ENCODE results near the gene TACSTD2. TPM values are rescaled to one million over a fixed set of nuclear protein-coding genes. Genes with fewer than 3 reads are reported as not detected.

The TACSTD2 gene
- total and polyA plus RNA-seq, 2 donors (not counting 1 experiment from before 2014, with no cell fraction given) = not detected

GRCh38 chr1:58620926-58621325, 43.9 kb upstream of the TACSTD2 start:
- H3K27ac Mint-ChIP-seq = no peak overlapping the region
- Histone ChIP-seq H2AFZ (ENCODE audit: insufficient read depth, low read depth, low read length, poor library complexity, severe bottlenecking) (no peak overlapping the region), H3K9me3 (ENCODE audit: control extremely low read depth in 1 of 3, control insufficient read depth in 2 of 3, insufficient read depth in 1 of 3, low read length in 2 of 3) (no peaks in the 10 kb centered on the region), H3K9ac (ENCODE audit: low read length) (no peak overlapping the region), H4K20me1 (ENCODE audit: control insufficient read depth, insufficient read depth, low read length, poor library complexity, severe bottlenecking) (no peaks in the 10 kb centered on the region), H3K27ac (ENCODE audit: low read length in 2 of 2) (no peak overlapping the region), H3K4me3 (ENCODE audit: control extremely low read depth in 1 of 5, extremely low read depth in 1 of 5, insufficient read depth in 1 of 5, low read depth in 2 of 5, low read length in 4 of 5) (no peak overlapping the region), H3K36me3 (replicated peaks in 1 of 2; ENCODE audit: control extremely low read depth in 1 of 2, control insufficient read depth in 1 of 2, extremely low read depth in 1 of 2, insufficient read depth in 2 of 2, low read length in 1 of 2) (no peaks in the 10 kb centered on the region), H3K27me3 (replicated peaks in 1 of 4; ENCODE audit: control extremely low read depth in 1 of 4, control insufficient read depth in 3 of 4, insufficient read depth in 4 of 4, low read length in 3 of 4) (no peaks in the 10 kb centered on the region), H3K79me2 (ENCODE audit: control insufficient read depth, insufficient read depth, low read length) (no peaks in the 10 kb centered on the region), H3K4me1 (ENCODE audit: control insufficient read depth in 2 of 2, insufficient read depth in 2 of 2, low read length in 2 of 2) (no peaks in the 10 kb centered on the region), H3K4me2 (replicated peaks; ENCODE audit: low read depth, low read length, poor library complexity, severe bottlenecking) (no peak overlapping the region)
- ChIA-PET CTCF (no interaction called here), POLR2A (no interaction called here)
- DNase-seq (no peak), ATAC-seq (ENCODE audit: low read depth) (no peak)
- intact Hi-C loops (cut with micrococcal nuclease) = no loop called here
- no peak overlapping the region for H3K4me3 Mint-ChIP-seq
- no peak for TF ChIP-seq EZH2 (IDR thresholded peaks at IDR 0.05; ENCODE audit: borderline replicate concordance, insufficient read depth, low read depth, low read length, poor library complexity, severe bottlenecking)
- TF ChIP-seq, protein P1, sequence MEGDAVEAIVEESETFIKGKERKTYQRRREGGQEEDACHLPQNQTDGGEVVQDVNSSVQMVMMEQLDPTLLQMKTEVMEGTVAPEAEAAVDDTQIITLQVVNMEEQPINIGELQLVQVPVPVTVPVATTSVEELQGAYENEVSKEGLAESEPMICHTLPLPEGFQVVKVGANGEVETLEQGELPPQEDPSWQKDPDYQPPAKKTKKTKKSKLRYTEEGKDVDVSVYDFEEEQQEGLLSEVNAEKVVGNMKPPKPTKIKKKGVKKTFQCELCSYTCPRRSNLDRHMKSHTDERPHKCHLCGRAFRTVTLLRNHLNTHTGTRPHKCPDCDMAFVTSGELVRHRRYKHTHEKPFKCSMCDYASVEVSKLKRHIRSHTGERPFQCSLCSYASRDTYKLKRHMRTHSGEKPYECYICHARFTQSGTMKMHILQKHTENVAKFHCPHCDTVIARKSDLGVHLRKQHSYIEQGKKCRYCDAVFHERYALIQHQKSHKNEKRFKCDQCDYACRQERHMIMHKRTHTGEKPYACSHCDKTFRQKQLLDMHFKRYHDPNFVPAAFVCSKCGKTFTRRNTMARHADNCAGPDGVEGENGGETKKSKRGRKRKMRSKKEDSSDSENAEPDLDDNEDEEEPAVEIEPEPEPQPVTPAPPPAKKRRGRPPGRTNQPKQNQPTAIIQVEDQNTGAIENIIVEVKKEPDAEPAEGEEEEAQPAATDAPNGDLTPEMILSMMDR (IDR thresholded peaks at IDR 0.05) = no peak
- peaks cover 2% of the 10 kb centered on the region for H3K4me1 Mint-ChIP-seq
- 94% methylated on average over 4 of the region's 5 CpGs for WGBS (ENCODE audit: insufficient coverage)
- no peaks in the 10 kb centered on the region for H3K9me3 Mint-ChIP-seq (ENCODE audit: insufficient read depth)
- H3K27me3 Mint-ChIP-seq = peaks cover 12% of the 10 kb centered on the region

DNA sequence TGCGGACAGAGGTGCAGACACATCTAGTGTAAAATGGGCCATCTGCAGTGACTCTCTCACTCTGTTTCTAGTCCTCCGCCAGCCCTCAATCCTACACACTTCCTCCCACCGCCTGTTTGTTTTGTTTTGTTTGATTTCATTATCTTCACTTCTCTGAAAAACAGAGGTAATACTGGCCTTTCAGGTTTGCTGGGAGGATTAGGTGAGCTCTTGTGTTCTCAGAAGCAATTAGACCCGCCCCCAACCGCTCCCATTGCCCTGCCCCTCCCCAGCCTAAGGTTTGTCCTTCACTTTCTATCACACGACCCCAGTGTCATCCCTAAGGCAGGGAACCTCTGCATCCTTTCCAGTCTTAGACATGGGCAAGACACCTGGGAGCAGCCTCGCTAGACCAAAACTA, 43.2 kb upstream of the TACSTD2 start:
- no peak overlapping the region for H3K4me3 Mint-ChIP-seq
- POLR2A ChIA-PET = no interaction called here
- Histone ChIP-seq H3K27me3 (replicated peaks in 1 of 4; ENCODE audit: control extremely low read depth in 1 of 4, control insufficient read depth in 3 of 4, insufficient read depth in 4 of 4, low read length in 3 of 4) (no peaks in the 10 kb centered on the region), H3K9ac (ENCODE audit: low read length) (no peak overlapping the region), H3K4me2 (replicated peaks; ENCODE audit: low read depth, low read length, poor library complexity, severe bottlenecking) (no peak overlapping the region), H3K4me3 (ENCODE audit: control extremely low read depth in 1 of 5, extremely low read depth in 1 of 5, insufficient read depth in 1 of 5, low read depth in 2 of 5, low read length in 4 of 5) (no peak overlapping the region), H3K27ac (ENCODE audit: low read length in 2 of 2) (no peak overlapping the region), H2AFZ (ENCODE audit: insufficient read depth, low read depth, low read length, poor library complexity, severe bottlenecking) (no peak overlapping the region), H3K36me3 (replicated peaks in 1 of 2; ENCODE audit: control extremely low read depth in 1 of 2, control insufficient read depth in 1 of 2, extremely low read depth in 1 of 2, insufficient read depth in 2 of 2, low read length in 1 of 2) (no peaks in the 10 kb centered on the region), H3K9me3 (ENCODE audit: control extremely low read depth in 1 of 3, control insufficient read depth in 2 of 3, insufficient read depth in 1 of 3, low read length in 2 of 3) (no peaks in the 10 kb centered on the region), H4K20me1 (ENCODE audit: control insufficient read depth, insufficient read depth, low read length, poor library complexity, severe bottlenecking) (no peaks in the 10 kb centered on the region), H3K79me2 (ENCODE audit: control insufficient read depth, insufficient read depth, low read length) (no peaks in the 10 kb centered on the region), H3K4me1 (ENCODE audit: control insufficient read depth in 2 of 2, insufficient read depth in 2 of 2, low read length in 2 of 2) (no peaks in the 10 kb centered on the region)
- TF ChIP-seq EZH2 (IDR thresholded peaks at IDR 0.05; ENCODE audit: borderline replicate concordance, insufficient read depth, low read depth, low read length, poor library complexity, severe bottlenecking) = no peak
- TF ChIP-seq, protein P1 (IDR thresholded peaks at IDR 0.05) = no peak
- 66% methylated on average over 4 of the region's 7 CpGs for WGBS (ENCODE audit: insufficient coverage)
- H3K27me3 Mint-ChIP-seq = peaks cover 14% of the 10 kb centered on the region
- CTCF ChIA-PET = no interaction called here
- peaks cover 2% of the 10 kb centered on the region for H3K4me1 Mint-ChIP-seq
- ATAC-seq (ENCODE audit: low read depth) (no peak), DNase-seq (no peak)
- intact Hi-C loops (cut with micrococcal nuclease) = no loop called here
- H3K9me3 Mint-ChIP-seq (ENCODE audit: insufficient read depth) = no peaks in the 10 kb centered on the region
- H3K27ac Mint-ChIP-seq = no peak overlapping the region
